SK-N-SH (cell line): ENCODE results near the gene HIPK3. TPM values are rescaled to one million over a fixed set of nuclear protein-coding genes. Genes with fewer than 3 reads are reported as not detected.

Source experiments
- CTCF ChIA-PET: fragments of 300-600, 350-600 bp; formaldehyde crosslinking; extraction: SDS; loops from one replicate; lab custom pipeline; 2021; lab: Yijun Ruan, JAX
- POLR2A ChIA-PET: fragments of 350-600 bp; sonication (Branson Sonifier 250); formaldehyde crosslinking; extraction: SDS; loops from one replicate; lab custom pipeline; 2020; ENCODE audit warnings: antibody characterized with exemption, inconsistent platforms; lab: Yijun Ruan, JAX
- DNase-seq: peaks from one replicate; pipeline ENCODE4 v3.0.0; 2012
- H2AFZ ChIP-seq: fragments of 200-600 bp; sonication (generic); 2 replicates; pipeline ENCODE4 v1.8.1; 2016; ENCODE audit warnings: antibody characterized with exemption, mild to moderate bottlenecking, low read depth
- H3F3A ChIP-seq: fragments of 200-600 bp; sonication (generic); replicated peaks from 2 replicates; pipeline ENCODE3; 2016; ENCODE audit warnings: antibody characterized with exemption, mild to moderate bottlenecking; ENCODE audit not compliant: insufficient read depth
- H3K27ac ChIP-seq, 2 experiments: fragments of 200-500 bp in 1 of 2; fragments of 200-600 bp in 1 of 2; sonication (Bioruptor generic) in 1 of 2; sonication (generic), shearing (Covaris generic) in 1 of 2; 2 replicates each; pipeline versions ENCODE4 v1.5.1 to v1.6.1; 2014 to 2016; ENCODE audit warnings: low read depth in 2 of 2, inconsistent platforms in 1 of 2, low read length in 1 of 2, mild to moderate bottlenecking in 1 of 2, mixed read lengths in 1 of 2
- H3K27me3 ChIP-seq: fragments of 200-600 bp; sonication (generic), shearing (Covaris generic); 2 replicates; pipeline ENCODE4 v1.6.1; 2016; ENCODE audit warnings: mixed run types; ENCODE audit not compliant: insufficient read depth
- H3K36me3 ChIP-seq, 2 experiments: fragments of 200-500 bp in 1 of 2; fragments of 200-600 bp in 1 of 2; sonication (Bioruptor generic) in 1 of 2; sonication (generic) in 1 of 2; replicated peaks in 1 of 2; 2 replicates each; pipeline versions ENCODE3 to v1.5.1; 2014 to 2016; ENCODE audit warnings: low read length in 1 of 2, mild to moderate bottlenecking in 1 of 2; ENCODE audit not compliant: insufficient read depth in 2 of 2, control insufficient read depth in 1 of 2
- H3K4me1 ChIP-seq, 2 experiments: fragments of 200-500 bp in 1 of 2; fragments of 200-600 bp in 1 of 2; sonication (Bioruptor generic) in 1 of 2; sonication (generic), shearing (Covaris generic) in 1 of 2; 2 replicates each; pipeline versions ENCODE4 v1.5.1 to v1.6.1; 2014 to 2016; ENCODE audit warnings: low read depth in 1 of 2, low read length in 1 of 2, mixed run types in 1 of 2; ENCODE audit not compliant: insufficient read depth in 2 of 2, control insufficient read depth in 1 of 2
- H3K4me2 ChIP-seq: fragments of 200-600 bp; sonication (generic), shearing (Covaris generic); 2 replicates; pipeline ENCODE4 v1.6.1; 2017; ENCODE audit warnings: mixed run types
- H3K4me3 ChIP-seq, 2 experiments: fragments of 200-500 bp in 1 of 2; fragments of 200-600 bp in 1 of 2; sonication (Bioruptor generic) in 1 of 2; sonication (generic), shearing (Covaris generic) in 1 of 2; 2 replicates each; pipeline versions ENCODE4 v1.5.1 to v1.8.1; 2014 to 2016; ENCODE audit warnings: low read depth in 2 of 2, inconsistent platforms in 1 of 2, low read length in 1 of 2, mild to moderate bottlenecking in 1 of 2, mixed read lengths in 1 of 2, moderate library complexity in 1 of 2
- H3K79me2 ChIP-seq: fragments of 200-600 bp; sonication (generic); 2 replicates; pipeline ENCODE4 v1.8.1; 2017; ENCODE audit warnings: mild to moderate bottlenecking; ENCODE audit not compliant: insufficient read depth
- H3K9ac ChIP-seq: fragments of 200-600 bp; sonication (generic); 2 replicates; pipeline ENCODE4 v1.6.1; 2017; ENCODE audit warnings: mixed run types
- H3K9me2 ChIP-seq: fragments of 200-600 bp; sonication (generic); 2 replicates; pipeline ENCODE4 v1.6.1; 2017; ENCODE audit warnings: mixed run types
- H3K9me3 ChIP-seq: fragments of 200-600 bp; sonication (generic); 2 replicates; pipeline ENCODE4 v1.6.1; 2017; ENCODE audit warnings: mixed run types, mild to moderate bottlenecking, moderate library complexity
- H4K20me1 ChIP-seq: fragments of 200-600 bp; sonication (generic); 2 replicates; pipeline ENCODE4 v1.6.1; 2017; ENCODE audit warnings: mild to moderate bottlenecking, mixed run types; ENCODE audit not compliant: insufficient read depth
- ELF1 ChIP-seq: IDR thresholded peaks from 2 replicates; pipeline ENCODE4 v1.4.0; 2012
- EP300 ChIP-seq, 2 experiments: IDR thresholded peaks; 2 replicates each; pipeline versions ENCODE4 v1.4.0 to v1.6.1; 2012; ENCODE audit warnings: borderline replicate concordance in 1 of 2, low read depth in 1 of 2, low read length in 1 of 2
- EZH2phosphoT487 ChIP-seq: fragments of 200-600 bp; sonication (generic); IDR thresholded peaks from 2 replicates; pipeline ENCODE4 v1.6.1; 2017; ENCODE audit warnings: low read depth, mixed run types, mild to moderate bottlenecking, antibody characterized with exemption, moderate library complexity, borderline replicate concordance
- FOSL2 ChIP-seq: IDR thresholded peaks from 2 replicates; pipeline ENCODE4 v1.4.0; 2012; ENCODE audit warnings: low read depth, mild to moderate bottlenecking, moderate library complexity, borderline replicate concordance
- JUND ChIP-seq: IDR thresholded peaks from 2 replicates; pipeline ENCODE4 v1.4.0; 2012
- NFIC ChIP-seq: IDR thresholded peaks from 2 replicates; pipeline ENCODE4 v1.4.0; 2012; ENCODE audit warnings: borderline replicate concordance
- NRF1 ChIP-seq: IDR thresholded peaks from 2 replicates; pipeline ENCODE4 v1.6.1; 2012; ENCODE audit warnings: low read depth, mild to moderate bottlenecking, low read length
- RCOR1 ChIP-seq: fragments of 150-350 bp; IDR thresholded peaks from 2 replicates; pipeline ENCODE4 v1.6.1; 2017; ENCODE audit warnings: antibody characterized with exemption, low read length
- REST ChIP-seq: IDR thresholded peaks from 2 replicates; pipeline ENCODE4 v1.6.1; 2012; ENCODE audit warnings: mild to moderate bottlenecking, low read depth, low read length, moderate library complexity
- SIN3A ChIP-seq: IDR thresholded peaks from 2 replicates; pipeline ENCODE4 v1.6.1; 2012; ENCODE audit warnings: low read depth, mild to moderate bottlenecking, low read length, moderate library complexity, borderline replicate concordance
- TAF1 ChIP-seq: IDR thresholded peaks from 2 replicates; pipeline ENCODE4 v1.6.1; 2012; ENCODE audit warnings: low read depth, mild to moderate bottlenecking, low read length, moderate library complexity, borderline replicate concordance
- YY1 ChIP-seq: IDR thresholded peaks from 2 replicates; pipeline ENCODE4 v1.4.0; 2012; ENCODE audit warnings: low read depth, mild to moderate bottlenecking
- WGBS: methylation state at CpG from one replicate; pipeline ENCODE4 v1.1.6; 2017; ENCODE audit warnings: low lambda C conversion rate; 5-methylcytosine and 5-hydroxymethylcytosine counted together
- polyA plus RNA-seq, 3 experiments: library from polyadenylated mRNA; depleted of rRNA; stranded (reverse); fragments of >200 nt; gene quantifications; 2 replicates each; pipeline ENCODE4 v1.2.3, GENCODE V29; 2012
- TF ChIP-seq, protein P1 (sequence below): IDR thresholded peaks from 2 replicates; pipeline ENCODE4 v1.4.0; 2012; ENCODE audit warnings: low read depth
- TF ChIP-seq, protein P2 (sequence below): IDR thresholded peaks from 2 replicates; pipeline ENCODE4 v1.4.0; 2012; ENCODE audit warnings: low read depth, borderline replicate concordance
- TF ChIP-seq, protein P3 (sequence below): IDR thresholded peaks from 2 replicates; pipeline ENCODE4; 2012
- TF ChIP-seq, protein P4 (sequence below): fragments of 150-350 bp; IDR thresholded peaks from 2 replicates; pipeline ENCODE4 v1.6.1; 2017; ENCODE audit warnings: antibody characterized with exemption, low read length, low read depth, borderline replicate concordance

HIPK3 gene
- polyA plus RNA-seq, 1 of the 3 experiments (the other 2 are of a cell fraction), result 5.2 TPM

- Histone ChIP-seq H2AFZ (no peak overlapping the region), H3K9ac (peak overlapping the region; percentile 72), H3K9me3 (no peaks in the 10 kb centered on the region), H3K4me2 (peak overlapping the region; percentile 70), H3K4me3 (peak overlapping the region; percentile 76 to 82), H3K79me2 (peaks cover 82% of the 10 kb centered on the region), H3K4me1 (peaks cover 7 to 48% of the 10 kb centered on the region in 2 experiments; a peak in 3 of 4 replicates), H4K20me1 (peaks cover 34% of the 10 kb centered on the region), H3K27me3 (no peaks in the 10 kb centered on the region), H3F3A (peaks cover 40% of the 10 kb centered on the region), H3K9me2 (no peaks in the 10 kb centered on the region), H3K27ac (peak overlapping the region; percentile 45 to 76; a peak in 3 of 4 replicates), H3K36me3 (no peaks in the 10 kb centered on the region)
- TF ChIP-seq ELF1 (no peak), JUND (no peak), NRF1 (no peak), NFIC (no peak), TAF1 (no peak), RCOR1 (no peak), REST (no peak), EP300 (IDR thresholded peaks at IDR 0.05; ENCODE audit: borderline replicate concordance in 1 of 2, low read depth in 1 of 2, low read length in 1 of 2) (no peak), FOSL2 (no peak), EZH2phosphoT487 (no peak), SIN3A (no peak), YY1 (no peak)
- TF ChIP-seq, protein P1, sequence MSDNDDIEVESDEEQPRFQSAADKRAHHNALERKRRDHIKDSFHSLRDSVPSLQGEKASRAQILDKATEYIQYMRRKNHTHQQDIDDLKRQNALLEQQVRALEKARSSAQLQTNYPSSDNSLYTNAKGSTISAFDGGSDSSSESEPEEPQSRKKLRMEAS, result no peak
- TF ChIP-seq, protein P2, sequence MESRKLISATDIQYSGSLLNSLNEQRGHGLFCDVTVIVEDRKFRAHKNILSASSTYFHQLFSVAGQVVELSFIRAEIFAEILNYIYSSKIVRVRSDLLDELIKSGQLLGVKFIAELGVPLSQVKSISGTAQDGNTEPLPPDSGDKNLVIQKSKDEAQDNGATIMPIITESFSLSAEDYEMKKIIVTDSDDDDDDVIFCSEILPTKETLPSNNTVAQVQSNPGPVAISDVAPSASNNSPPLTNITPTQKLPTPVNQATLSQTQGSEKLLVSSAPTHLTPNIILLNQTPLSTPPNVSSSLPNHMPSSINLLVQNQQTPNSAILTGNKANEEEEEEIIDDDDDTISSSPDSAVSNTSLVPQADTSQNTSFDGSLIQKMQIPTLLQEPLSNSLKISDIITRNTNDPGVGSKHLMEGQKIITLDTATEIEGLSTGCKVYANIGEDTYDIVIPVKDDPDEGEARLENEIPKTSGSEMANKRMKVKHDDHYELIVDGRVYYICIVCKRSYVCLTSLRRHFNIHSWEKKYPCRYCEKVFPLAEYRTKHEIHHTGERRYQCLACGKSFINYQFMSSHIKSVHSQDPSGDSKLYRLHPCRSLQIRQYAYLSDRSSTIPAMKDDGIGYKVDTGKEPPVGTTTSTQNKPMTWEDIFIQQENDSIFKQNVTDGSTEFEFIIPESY, result no peak
- TF ChIP-seq, protein P3, sequence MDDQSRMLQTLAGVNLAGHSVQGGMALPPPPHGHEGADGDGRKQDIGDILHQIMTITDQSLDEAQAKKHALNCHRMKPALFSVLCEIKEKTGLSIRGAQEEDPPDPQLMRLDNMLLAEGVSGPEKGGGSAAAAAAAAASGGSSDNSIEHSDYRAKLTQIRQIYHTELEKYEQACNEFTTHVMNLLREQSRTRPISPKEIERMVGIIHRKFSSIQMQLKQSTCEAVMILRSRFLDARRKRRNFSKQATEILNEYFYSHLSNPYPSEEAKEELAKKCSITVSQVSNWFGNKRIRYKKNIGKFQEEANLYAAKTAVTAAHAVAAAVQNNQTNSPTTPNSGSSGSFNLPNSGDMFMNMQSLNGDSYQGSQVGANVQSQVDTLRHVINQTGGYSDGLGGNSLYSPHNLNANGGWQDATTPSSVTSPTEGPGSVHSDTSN, result no peak
- TF ChIP-seq, protein P4, sequence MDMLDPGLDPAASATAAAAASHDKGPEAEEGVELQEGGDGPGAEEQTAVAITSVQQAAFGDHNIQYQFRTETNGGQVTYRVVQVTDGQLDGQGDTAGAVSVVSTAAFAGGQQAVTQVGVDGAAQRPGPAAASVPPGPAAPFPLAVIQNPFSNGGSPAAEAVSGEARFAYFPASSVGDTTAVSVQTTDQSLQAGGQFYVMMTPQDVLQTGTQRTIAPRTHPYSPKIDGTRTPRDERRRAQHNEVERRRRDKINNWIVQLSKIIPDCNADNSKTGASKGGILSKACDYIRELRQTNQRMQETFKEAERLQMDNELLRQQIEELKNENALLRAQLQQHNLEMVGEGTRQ, result no peak
- CTCF ChIA-PET, result interaction anchor here (1.0 to 1.9 kb wide), 5 partner anchors 15 to 453 kb away, joined by 3 to 6 read pairs (median 4); no protein-coding TSS in a partner anchor
- POLR2A ChIA-PET, result no interaction called here
- 19% methylated on average over 21 of the region's 106 CpGs for WGBS
- DNase-seq, result peak; percentile 85
These were observed 119.4 kb downstream of the HIPK3 start for GRCh38 chr11:33376331-33377310.
